GM20431 (cell line): ENCODE measurements around the gene COMT.
"Not testable (repeated sequence)": the region's sequence is repeated elsewhere in the genome, so short reads cannot be mapped to it uniquely, and the experiment has no call there.

Experiments
- in situ Hi-C: fragments of 300-500 bp; cut with MseI, MboI; formaldehyde crosslinking; loops from one replicate; pipeline ENCODE4 v1.15.0; 2020; ENCODE audit warnings: low sequenced_read_pairs; ENCODE audit not compliant: unreplicated experiment

Gene COMT

GRCh38 chr22:19906864-19907263 lies 34.7 kb upstream of the COMT start:
- in situ Hi-C loops, result not testable (repeated sequence)

DNA sequence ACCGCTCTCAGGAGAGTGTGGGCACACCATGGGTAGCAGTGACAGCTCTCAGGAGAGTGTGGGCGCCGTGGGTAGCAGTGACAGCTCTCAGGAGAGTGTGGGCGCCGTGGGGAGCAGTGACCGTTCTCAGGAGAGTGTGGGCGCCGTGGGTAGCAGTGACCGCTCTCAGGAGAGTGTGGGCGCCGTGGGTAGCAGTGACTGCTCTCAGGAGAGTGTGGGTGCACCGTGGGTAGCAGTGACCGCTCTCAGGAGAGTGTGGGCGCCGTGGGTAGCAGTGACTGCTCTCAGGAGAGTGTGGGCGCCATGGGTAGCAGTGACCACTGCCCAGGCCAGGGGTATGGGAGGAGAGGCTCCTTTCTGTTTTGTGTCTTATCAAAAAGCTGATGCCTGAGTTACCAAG lies 33.7 kb upstream of the COMT start:
- in situ Hi-C loops, result not testable (repeated sequence)

DNA sequence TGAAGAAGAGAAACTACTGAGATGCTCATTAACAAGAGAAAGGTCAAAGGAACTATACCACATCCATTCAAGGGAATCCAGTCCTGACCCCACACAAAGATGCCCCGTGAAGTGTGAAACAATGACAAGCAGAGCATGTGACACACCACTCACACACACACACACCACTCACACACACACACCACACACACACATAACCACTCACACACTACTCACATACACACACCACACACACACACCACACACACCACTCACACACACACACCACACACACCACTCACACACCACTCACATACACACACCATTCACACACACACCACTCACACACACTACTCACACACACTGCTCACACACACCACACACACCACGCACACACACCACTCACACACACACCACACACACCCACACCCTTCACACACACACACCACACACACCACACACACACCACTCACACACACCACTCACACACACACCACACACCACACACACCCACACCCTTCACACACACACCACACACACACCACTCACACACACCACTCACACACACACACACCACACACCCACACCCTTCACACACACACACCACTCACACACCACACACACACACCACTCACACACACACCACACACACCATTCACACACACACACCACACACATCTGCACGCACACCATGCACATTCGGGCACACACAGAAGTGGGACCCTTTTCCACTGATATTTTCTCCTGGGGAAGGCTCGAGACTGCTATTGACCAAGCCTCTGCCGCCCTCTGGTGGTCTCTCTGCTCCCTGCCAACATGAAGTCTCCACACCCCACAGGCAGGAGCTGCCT lies 32.0 kb upstream of the COMT start:
- in situ Hi-C loops, result loop anchor here (5.0 kb wide), 1 partner anchor 177 kb away; no protein-coding TSS in a partner anchor

DNA sequence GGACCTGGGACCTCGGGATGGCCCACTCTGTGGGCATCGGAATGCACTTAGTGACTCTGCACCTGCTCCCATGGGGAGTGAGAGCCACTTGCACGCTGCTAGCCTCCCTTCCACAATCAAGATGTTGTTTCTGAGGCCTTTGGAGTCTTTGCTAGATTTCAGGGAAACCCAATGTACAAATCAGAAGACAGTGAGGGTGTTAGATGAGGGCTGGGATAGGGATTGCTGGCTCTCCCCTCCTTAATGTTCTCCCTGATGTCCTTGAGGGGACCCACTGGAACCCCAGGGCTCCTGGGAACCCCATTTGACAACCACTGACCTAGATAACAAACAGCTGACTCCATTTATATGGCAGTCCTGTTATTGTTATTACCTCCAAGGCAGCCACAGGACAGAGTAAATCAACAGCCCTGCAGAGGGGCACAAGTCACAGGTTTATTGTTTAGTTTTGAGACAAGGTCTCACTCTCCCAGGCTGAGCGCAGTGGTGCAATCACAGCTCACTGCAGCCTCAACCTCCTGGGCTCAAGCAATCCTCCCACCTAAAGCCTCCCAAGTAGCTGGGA lies 31.3 kb upstream of the COMT start:
- in situ Hi-C loops, result loop anchor here (5.0 kb wide), 1 partner anchor 178 kb away; no protein-coding TSS in a partner anchor

GRCh38 chr22:19911540-19912270 lies 29.9 kb upstream of the COMT start:
- in situ Hi-C loops, result loop anchor here (5.0 kb wide), 1 partner anchor 179 kb away; no protein-coding TSS in a partner anchor

GRCh38 chr22:19912271-19912999 lies 29.1 kb upstream of the COMT start:
- in situ Hi-C loops, result loop anchor here (5.0 kb wide), 1 partner anchor 180 kb away; no protein-coding TSS in a partner anchor

DNA sequence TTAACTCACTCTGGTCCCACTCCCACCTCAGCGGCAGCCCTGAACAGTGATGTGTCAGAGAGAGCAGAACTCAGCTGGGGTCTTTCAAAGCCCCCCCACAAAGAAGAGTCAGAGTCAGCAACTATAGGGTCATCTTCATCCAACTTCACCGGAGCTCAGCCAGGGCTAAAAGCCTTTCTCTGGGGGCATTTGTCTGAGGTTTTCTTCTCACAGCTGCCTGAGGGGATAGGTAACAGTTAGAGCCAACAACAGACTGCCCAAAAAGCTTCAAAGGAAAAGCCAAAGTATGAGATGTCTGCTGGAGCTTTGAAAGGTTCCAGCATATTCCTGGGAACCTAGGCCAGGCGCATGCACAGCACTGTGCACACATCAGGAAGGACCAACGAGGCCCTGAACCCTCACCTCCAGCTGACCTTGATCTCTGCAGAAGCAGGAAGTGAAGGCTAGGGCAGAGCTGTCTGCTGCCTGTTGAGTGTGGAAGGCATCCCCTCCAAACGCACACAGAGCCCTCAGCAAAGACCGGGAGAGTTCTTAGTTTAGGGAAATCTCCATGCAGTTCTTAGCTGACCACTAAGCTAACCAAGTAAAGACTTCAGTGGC lies 28.1 kb upstream of the COMT start:
- in situ Hi-C loops, result loop anchor here (5.0 kb wide), 1 partner anchor 181 kb away; no protein-coding TSS in a partner anchor

DNA sequence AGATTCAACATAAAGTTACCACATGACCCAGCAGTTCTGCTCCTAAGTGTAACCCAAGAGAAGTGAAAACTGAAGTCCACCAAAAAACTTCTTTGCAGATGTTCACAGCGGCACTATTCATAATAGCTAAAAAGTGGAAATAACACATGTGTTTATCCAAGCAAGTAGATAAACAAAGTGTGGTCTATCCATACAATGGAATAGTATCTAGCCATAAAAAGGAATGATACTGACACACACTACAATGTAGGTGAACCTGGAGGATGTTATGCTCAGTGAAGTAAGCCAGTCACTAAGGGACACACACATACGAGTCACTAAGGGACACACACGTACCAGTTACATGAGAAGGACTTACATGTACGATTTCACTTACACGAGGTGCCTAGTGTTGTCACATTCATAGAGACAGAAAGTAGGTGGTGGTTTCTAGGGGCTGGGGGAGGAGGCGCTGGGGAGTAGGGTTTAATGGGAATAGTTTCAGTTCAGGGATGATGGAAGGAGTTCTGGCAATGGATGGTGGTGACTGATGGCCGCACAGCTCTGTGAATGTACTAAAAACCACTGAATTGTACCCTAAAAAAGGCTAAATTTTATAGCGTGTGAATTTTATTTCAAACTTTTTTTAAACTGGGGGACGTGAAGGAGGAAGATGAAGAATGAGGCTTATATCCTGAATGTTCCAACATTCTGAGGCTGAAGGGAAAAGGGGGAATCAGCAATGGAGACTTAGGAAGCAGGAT lies 27.2 kb upstream of the COMT start:
- in situ Hi-C loops, result loop anchor here (5.0 kb wide), 1 partner anchor 182 kb away; no protein-coding TSS in a partner anchor

DNA sequence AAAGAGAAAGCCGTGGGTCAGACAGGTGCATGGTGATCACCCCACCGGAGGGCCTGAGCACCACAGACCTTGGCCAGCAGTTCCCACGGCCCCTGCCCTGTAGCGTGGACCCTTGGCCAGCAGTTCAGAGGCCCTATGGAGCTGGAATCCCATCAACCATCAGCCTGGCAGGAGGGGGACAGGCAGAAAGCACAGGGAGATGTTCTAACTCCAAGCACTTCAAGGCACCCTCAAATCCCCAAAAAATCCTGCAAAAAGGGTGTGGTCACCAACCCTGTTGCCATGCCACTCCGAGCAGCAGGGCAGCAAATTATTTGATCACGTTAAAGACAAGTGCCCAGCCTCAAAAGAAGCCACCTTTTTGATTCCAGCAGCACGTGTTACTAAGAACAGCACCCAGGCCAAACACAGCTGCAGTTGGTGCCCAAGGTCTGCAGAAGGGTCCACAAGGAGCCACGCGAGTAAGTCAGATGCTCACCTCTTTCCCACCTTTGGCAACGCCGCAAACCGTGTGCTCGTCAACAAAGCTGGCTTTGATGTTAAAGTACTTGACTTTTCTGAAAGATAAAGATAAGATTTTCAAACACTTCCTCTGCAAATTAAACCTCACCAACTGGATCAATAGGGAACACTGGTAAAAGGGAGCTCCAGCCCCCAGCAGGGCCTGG lies 26.2 kb upstream of the COMT start:
- in situ Hi-C loops, result no loop called here

- in situ Hi-C loops, result no loop called here
Measured at GRCh38 chr22:19916006-19916405, 25.6 kb upstream of the COMT start.

DNA sequence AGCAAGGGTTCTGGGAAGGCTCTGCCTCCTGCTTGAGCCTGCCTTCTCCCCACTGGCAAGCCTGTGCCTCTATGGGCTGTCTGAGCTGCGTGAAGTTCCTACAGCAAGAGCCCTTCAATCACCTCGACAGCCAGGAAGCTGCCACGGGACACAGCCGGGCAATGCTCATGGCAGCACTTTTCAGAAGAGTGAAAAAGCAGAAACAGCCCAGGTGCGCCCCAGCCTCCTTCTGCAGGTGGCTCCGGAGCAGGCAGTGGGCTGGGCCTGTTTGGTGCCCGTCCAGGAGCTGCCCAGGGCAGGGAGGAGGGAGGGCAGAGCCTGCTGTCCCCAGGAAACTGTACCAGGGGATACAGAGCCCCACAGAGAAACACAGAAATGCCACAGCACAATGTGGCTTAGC lies 24.6 kb upstream of the COMT start:
- in situ Hi-C loops, result no loop called here

- in situ Hi-C loops, result no loop called here
Measured at GRCh38 chr22:19917389-19918138, 24.0 kb upstream of the COMT start.

GRCh38 chr22:19918332-19919106 lies 23.1 kb upstream of the COMT start:
- in situ Hi-C loops, result no loop called here

DNA sequence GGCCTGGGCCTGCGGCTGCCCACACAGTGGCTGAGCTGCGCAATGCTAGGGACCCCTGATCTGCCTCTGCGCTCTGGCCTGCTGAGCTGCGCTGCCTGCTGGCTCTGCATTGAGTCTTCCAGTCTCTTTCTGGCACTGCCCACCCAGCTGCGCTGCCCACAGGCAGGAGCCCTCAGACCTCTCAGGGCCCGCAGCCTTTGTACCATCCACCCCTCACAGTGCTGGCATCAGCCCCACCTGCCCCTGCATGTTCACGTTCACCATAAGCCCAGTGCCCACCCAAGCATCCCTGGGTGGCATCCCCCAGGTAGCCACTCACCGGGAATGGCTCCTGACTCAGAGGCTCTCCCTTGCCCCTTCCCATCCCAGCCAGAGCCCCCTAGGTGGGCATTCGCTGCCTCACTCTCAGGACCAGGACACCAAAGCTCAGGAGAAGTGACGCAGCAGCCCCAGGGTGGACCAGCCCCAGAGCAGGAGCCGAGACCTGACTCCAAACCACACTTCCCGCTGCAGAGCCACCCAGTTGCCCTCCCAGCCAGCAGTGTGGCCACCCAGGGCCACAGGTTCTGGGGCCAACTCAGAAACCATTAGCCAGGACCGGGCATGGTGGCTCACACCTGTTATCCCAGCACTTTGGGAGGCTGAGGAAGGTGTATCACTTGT lies 21.7 kb upstream of the COMT start:
- in situ Hi-C loops, result no loop called here

GRCh38 chr22:19921544-19922081 lies 20.0 kb upstream of the COMT start:
- in situ Hi-C loops, result no loop called here

DNA sequence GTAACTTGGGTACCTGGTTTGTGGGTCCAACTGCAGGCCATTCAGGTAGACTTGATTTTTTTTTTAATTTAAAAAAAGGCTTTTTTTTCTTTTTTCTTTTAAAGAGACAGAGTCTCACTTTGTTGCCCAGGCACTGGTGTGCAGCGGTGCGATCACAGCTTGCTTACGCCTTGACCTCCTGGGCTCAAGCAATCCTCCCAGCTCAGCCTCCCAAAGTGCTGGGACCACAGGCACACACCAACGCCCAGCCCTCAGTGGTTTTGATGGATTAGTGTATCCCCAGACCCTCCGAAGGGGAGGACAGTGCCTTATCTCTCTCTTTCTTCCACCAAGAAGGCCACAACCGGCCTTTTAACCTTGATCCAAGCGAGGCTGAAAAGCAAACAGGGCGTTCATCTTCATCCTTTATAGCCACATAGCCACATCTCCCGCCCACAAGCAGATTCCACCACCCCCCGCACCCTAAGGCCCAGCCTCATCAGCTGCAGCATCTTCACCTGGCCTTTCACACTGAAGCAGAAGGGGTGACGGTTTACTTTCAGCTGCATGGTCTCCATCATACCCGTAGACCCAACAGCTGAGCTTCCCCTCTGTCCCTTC lies 17.6 kb upstream of the COMT start:
- in situ Hi-C loops, result no loop called here
